SK-N-SH (cell line): ENCODE measurements around the gene CRB1. TPM values are rescaled to one million over a fixed set of nuclear protein-coding genes. Genes with fewer than 3 reads are reported as not detected.

Experiments used
- CTCF ChIA-PET: fragments of 300-600, 350-600 bp; formaldehyde crosslinking; extraction: SDS; loops from one replicate; lab custom pipeline; 2021; lab: Yijun Ruan, JAX
- POLR2A ChIA-PET: fragments of 350-600 bp; sonication (Branson Sonifier 250); formaldehyde crosslinking; extraction: SDS; loops from one replicate; lab custom pipeline; 2020; ENCODE audit warnings: antibody characterized with exemption, inconsistent platforms; lab: Yijun Ruan, JAX
- DNase-seq: peaks from one replicate; pipeline ENCODE4 v3.0.0; 2012
- H2AFZ ChIP-seq: fragments of 200-600 bp; sonication (generic); 2 replicates; pipeline ENCODE4 v1.8.1; 2016; ENCODE audit warnings: antibody characterized with exemption, mild to moderate bottlenecking, low read depth
- H3F3A ChIP-seq: fragments of 200-600 bp; sonication (generic); replicated peaks from 2 replicates; pipeline ENCODE3; 2016; ENCODE audit warnings: antibody characterized with exemption, mild to moderate bottlenecking; ENCODE audit not compliant: insufficient read depth
- H3K27ac ChIP-seq, 2 experiments: fragments of 200-500 bp in 1 of 2; fragments of 200-600 bp in 1 of 2; sonication (Bioruptor generic) in 1 of 2; sonication (generic), shearing (Covaris generic) in 1 of 2; 2 replicates each; pipeline versions ENCODE4 v1.5.1 to v1.6.1; 2014 to 2016; ENCODE audit warnings: low read depth in 2 of 2, inconsistent platforms in 1 of 2, low read length in 1 of 2, mild to moderate bottlenecking in 1 of 2, mixed read lengths in 1 of 2
- H3K27me3 ChIP-seq: fragments of 200-600 bp; sonication (generic), shearing (Covaris generic); 2 replicates; pipeline ENCODE4 v1.6.1; 2016; ENCODE audit warnings: mixed run types; ENCODE audit not compliant: insufficient read depth
- H3K36me3 ChIP-seq, 2 experiments: fragments of 200-500 bp in 1 of 2; fragments of 200-600 bp in 1 of 2; sonication (Bioruptor generic) in 1 of 2; sonication (generic) in 1 of 2; replicated peaks in 1 of 2; 2 replicates each; pipeline versions ENCODE3 to v1.5.1; 2014 to 2016; ENCODE audit warnings: low read length in 1 of 2, mild to moderate bottlenecking in 1 of 2; ENCODE audit not compliant: insufficient read depth in 2 of 2, control insufficient read depth in 1 of 2
- H3K4me1 ChIP-seq, 2 experiments: fragments of 200-500 bp in 1 of 2; fragments of 200-600 bp in 1 of 2; sonication (Bioruptor generic) in 1 of 2; sonication (generic), shearing (Covaris generic) in 1 of 2; 2 replicates each; pipeline versions ENCODE4 v1.5.1 to v1.6.1; 2014 to 2016; ENCODE audit warnings: low read depth in 1 of 2, low read length in 1 of 2, mixed run types in 1 of 2; ENCODE audit not compliant: insufficient read depth in 2 of 2, control insufficient read depth in 1 of 2
- H3K4me2 ChIP-seq: fragments of 200-600 bp; sonication (generic), shearing (Covaris generic); 2 replicates; pipeline ENCODE4 v1.6.1; 2017; ENCODE audit warnings: mixed run types
- H3K4me3 ChIP-seq, 2 experiments: fragments of 200-500 bp in 1 of 2; fragments of 200-600 bp in 1 of 2; sonication (Bioruptor generic) in 1 of 2; sonication (generic), shearing (Covaris generic) in 1 of 2; 2 replicates each; pipeline versions ENCODE4 v1.5.1 to v1.8.1; 2014 to 2016; ENCODE audit warnings: low read depth in 2 of 2, inconsistent platforms in 1 of 2, low read length in 1 of 2, mild to moderate bottlenecking in 1 of 2, mixed read lengths in 1 of 2, moderate library complexity in 1 of 2
- H3K79me2 ChIP-seq: fragments of 200-600 bp; sonication (generic); 2 replicates; pipeline ENCODE4 v1.8.1; 2017; ENCODE audit warnings: mild to moderate bottlenecking; ENCODE audit not compliant: insufficient read depth
- H3K9ac ChIP-seq: fragments of 200-600 bp; sonication (generic); 2 replicates; pipeline ENCODE4 v1.6.1; 2017; ENCODE audit warnings: mixed run types
- H3K9me2 ChIP-seq: fragments of 200-600 bp; sonication (generic); 2 replicates; pipeline ENCODE4 v1.6.1; 2017; ENCODE audit warnings: mixed run types
- H3K9me3 ChIP-seq: fragments of 200-600 bp; sonication (generic); 2 replicates; pipeline ENCODE4 v1.6.1; 2017; ENCODE audit warnings: mixed run types, mild to moderate bottlenecking, moderate library complexity
- H4K20me1 ChIP-seq: fragments of 200-600 bp; sonication (generic); 2 replicates; pipeline ENCODE4 v1.6.1; 2017; ENCODE audit warnings: mild to moderate bottlenecking, mixed run types; ENCODE audit not compliant: insufficient read depth
- EP300 ChIP-seq, 2 experiments: IDR thresholded peaks; 2 replicates each; pipeline versions ENCODE4 v1.4.0 to v1.6.1; 2012; ENCODE audit warnings: borderline replicate concordance in 1 of 2, low read depth in 1 of 2, low read length in 1 of 2
- FOSL2 ChIP-seq: IDR thresholded peaks from 2 replicates; pipeline ENCODE4 v1.4.0; 2012; ENCODE audit warnings: low read depth, mild to moderate bottlenecking, moderate library complexity, borderline replicate concordance
- FOXJ3 ChIP-seq: sonication (generic); formaldehyde crosslinking; IDR thresholded peaks from 2 replicates; pipeline ENCODE4 v1.5.1; 2020; ENCODE audit warnings: mild to moderate bottlenecking, missing genetic modification reagents
- FOXM1 ChIP-seq: IDR thresholded peaks from 2 replicates; pipeline ENCODE4 v1.4.0; 2012; ENCODE audit warnings: low read depth, mild to moderate bottlenecking
- JUND ChIP-seq: IDR thresholded peaks from 2 replicates; pipeline ENCODE4 v1.4.0; 2012
- MAX ChIP-seq: IDR thresholded peaks from 2 replicates; pipeline ENCODE4 v1.4.0; 2012; ENCODE audit warnings: low read depth
- MEF2A ChIP-seq: IDR thresholded peaks from 2 replicates; pipeline ENCODE4 v1.4.0; 2012; ENCODE audit warnings: low read depth, borderline replicate concordance
- PBX3 ChIP-seq: IDR thresholded peaks from 2 replicates; pipeline ENCODE4; 2012
- POLR2AphosphoS5 ChIP-seq: IDR thresholded peaks from 2 replicates; pipeline ENCODE4 v1.6.1; 2012; ENCODE audit warnings: low read depth, low read length
- RAD21 ChIP-seq: IDR thresholded peaks from 2 replicates; pipeline ENCODE4 v1.6.1; 2012; ENCODE audit warnings: mild to moderate bottlenecking, low read length
- RCOR1 ChIP-seq: fragments of 150-350 bp; IDR thresholded peaks from 2 replicates; pipeline ENCODE4 v1.6.1; 2017; ENCODE audit warnings: antibody characterized with exemption, low read length
- SIN3A ChIP-seq: IDR thresholded peaks from 2 replicates; pipeline ENCODE4 v1.6.1; 2012; ENCODE audit warnings: low read depth, mild to moderate bottlenecking, low read length, moderate library complexity, borderline replicate concordance
- SMC3 ChIP-seq: IDR thresholded peaks from 2 replicates; pipeline ENCODE4 v1.6.1; 2012; ENCODE audit warnings: low read depth, low read length, improper control_type of control experiment
- TAF1 ChIP-seq: IDR thresholded peaks from 2 replicates; pipeline ENCODE4 v1.6.1; 2012; ENCODE audit warnings: low read depth, mild to moderate bottlenecking, low read length, moderate library complexity, borderline replicate concordance
- TCF12 ChIP-seq: IDR thresholded peaks from 2 replicates; pipeline ENCODE4 v1.4.0; 2012
- TEAD4 ChIP-seq: IDR thresholded peaks from 2 replicates; pipeline ENCODE4 v1.4.0; 2012; ENCODE audit warnings: mild to moderate bottlenecking, borderline replicate concordance; ENCODE audit not compliant: insufficient read depth
- USF1 ChIP-seq: IDR thresholded peaks from 2 replicates; pipeline ENCODE4 v1.4.0; 2012; ENCODE audit warnings: low read depth, borderline replicate concordance
- WGBS: methylation state at CpG from one replicate; pipeline ENCODE4 v1.1.6; 2017; ENCODE audit warnings: low lambda C conversion rate; 5-methylcytosine and 5-hydroxymethylcytosine counted together
- polyA plus RNA-seq, 3 experiments: library from polyadenylated mRNA; depleted of rRNA; stranded (reverse); fragments of >200 nt; gene quantifications; 2 replicates each; pipeline ENCODE4 v1.2.3, GENCODE V29; 2012

The CRB1 gene
- polyA plus RNA-seq, 1 of the 3 experiments (the other 2 are of a cell fraction): 0.13 TPM

GRCh38 chr1:197342669-197343068, 74.6 kb downstream of the CRB1 start:
- 26% methylated on average over 2 of the region's 2 CpGs for WGBS
- TF ChIP-seq JUND (no peak), RCOR1 (no peak)
- Histone ChIP-seq H3K4me2 (no peak overlapping the region), H3K9me3 (no peaks in the 10 kb centered on the region), H3K9ac (no peak overlapping the region), H3K4me1 (peaks cover 0 to 7% of the 10 kb centered on the region in 2 experiments; a peak in 2 of 4 replicates), H3K79me2 (no peaks in the 10 kb centered on the region), H3F3A (peaks cover 3% of the 10 kb centered on the region), H3K27me3 (no peaks in the 10 kb centered on the region), H3K36me3 (no peaks in the 10 kb centered on the region), H2AFZ (no peak overlapping the region), H3K9me2 (no peaks in the 10 kb centered on the region), H4K20me1 (no peaks in the 10 kb centered on the region), H3K4me3 (no peak overlapping the region), H3K27ac (no peak overlapping the region; a peak in 1 of 4 replicates)
- ChIA-PET CTCF (interaction anchor here (0.8 to 2.5 kb wide), 3 partner anchors 14 to 57 kb away, joined by 3 to 10 read pairs (median 3); no protein-coding TSS in a partner anchor), POLR2A (no interaction called here)
- DNase-seq: no peak

GRCh38 chr1:197343663-197344273, 75.7 kb downstream of the CRB1 start:
- no peak overlapping the region for H3K9ac ChIP-seq
- DNase-seq: no peak
- WGBS: 56% methylated on average over 4 of the region's 4 CpGs
- H3K9me3 ChIP-seq: no peaks in the 10 kb centered on the region
- H3K27me3 ChIP-seq: no peaks in the 10 kb centered on the region
- no peak overlapping the region for H3K4me2 ChIP-seq
- no peak overlapping the region for H3K27ac ChIP-seq
- H4K20me1 ChIP-seq: no peaks in the 10 kb centered on the region
- no peaks in the 10 kb centered on the region for H3K9me2 ChIP-seq
- peaks cover 0 to 7% of the 10 kb centered on the region in 2 experiments; a peak in 2 of 4 replicates for H3K4me1 ChIP-seq
- CTCF ChIA-PET: interaction anchor here (0.7 to 2.5 kb wide), 3 partner anchors 13 to 163 kb away, joined by 3 to 10 read pairs (median 3); no protein-coding TSS in a partner anchor
- no peaks in the 10 kb centered on the region for H3F3A ChIP-seq
- no peak overlapping the region for H3K4me3 ChIP-seq
- TF ChIP-seq RCOR1 (no peak), TCF12 (no peak), TAF1 (no peak)
- no peaks in the 10 kb centered on the region for H3K36me3 ChIP-seq
- POLR2A ChIA-PET: no interaction called here
- H2AFZ ChIP-seq: no peak overlapping the region
- H3K79me2 ChIP-seq: no peaks in the 10 kb centered on the region

GRCh38 chr1:197351821-197352440, 83.9 kb downstream of the CRB1 start:
- WGBS: 37% methylated on average over 2 of the region's 2 CpGs
- Histone ChIP-seq H3K27me3 (no peaks in the 10 kb centered on the region), H4K20me1 (no peaks in the 10 kb centered on the region), H3K4me2 (no peak overlapping the region), H3F3A (no peaks in the 10 kb centered on the region), H3K4me1 (no peaks in the 10 kb centered on the region; a peak in 1 of 4 replicates), H3K9me2 (no peaks in the 10 kb centered on the region), H3K4me3 (no peak overlapping the region), H2AFZ (no peak overlapping the region), H3K79me2 (no peaks in the 10 kb centered on the region), H3K9ac (no peak overlapping the region), H3K36me3 (no peaks in the 10 kb centered on the region), H3K9me3 (no peaks in the 10 kb centered on the region), H3K27ac (peak overlapping the region in 1 of 2 experiments; percentile 22; a peak in 1 of 4 replicates)
- CTCF ChIA-PET: interaction anchor here (1.2 kb wide), 2 partner anchors 25 to 172 kb away, joined by 3 to 4 read pairs; no protein-coding TSS in a partner anchor
- POLR2A ChIA-PET: no interaction called here
- DNase-seq: no peak
- TF ChIP-seq SMC3 (no peak), MEF2A (no peak), SIN3A (no peak), POLR2AphosphoS5 (no peak), FOXJ3 (CRISPR knock-in tag) (no peak), USF1 (no peak), PBX3 (no peak), TEAD4 (no peak), JUND (no peak), FOXM1 (no peak), EP300 (IDR thresholded peaks at IDR 0.05; ENCODE audit: borderline replicate concordance in 1 of 2, low read depth in 1 of 2, low read length in 1 of 2) (no peak), RAD21 (no peak), MAX (no peak), RCOR1 (no peak), FOSL2 (no peak)
